ENCODE results near the gene SCTR. TPM values are rescaled to one million over a fixed set of nuclear protein-coding genes. Genes with fewer than 3 reads are reported as not detected.

SCTR gene
- total and polyA plus RNA-seq, 3 donors from 2014 or later = 1.1 to 6.6 (median 2.0) TPM

DNA sequence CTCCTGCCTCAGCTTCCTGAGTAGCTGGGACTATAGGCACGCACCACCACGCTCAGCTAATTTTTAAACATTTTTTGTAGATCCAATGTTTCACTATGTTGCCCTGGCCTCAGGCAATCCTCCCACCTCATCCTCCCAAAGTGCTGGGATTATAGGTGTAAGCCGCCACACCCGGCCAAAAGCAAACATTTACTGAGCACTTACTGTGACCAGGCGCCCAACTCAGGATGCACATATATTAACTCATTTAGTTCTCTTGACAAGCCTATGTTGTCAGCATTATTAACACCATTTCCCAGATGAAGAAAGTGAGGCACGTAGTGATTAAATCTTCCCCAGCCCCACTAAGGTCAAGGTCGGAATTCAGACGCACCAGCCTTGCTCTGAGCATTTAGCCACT lies 51.5 kb downstream of the SCTR start:
- WGBS, 2 donors = 91 to 95% methylated on average over 8 of the region's 8 CpGs
- TF ChIP-seq, protein P1, sequence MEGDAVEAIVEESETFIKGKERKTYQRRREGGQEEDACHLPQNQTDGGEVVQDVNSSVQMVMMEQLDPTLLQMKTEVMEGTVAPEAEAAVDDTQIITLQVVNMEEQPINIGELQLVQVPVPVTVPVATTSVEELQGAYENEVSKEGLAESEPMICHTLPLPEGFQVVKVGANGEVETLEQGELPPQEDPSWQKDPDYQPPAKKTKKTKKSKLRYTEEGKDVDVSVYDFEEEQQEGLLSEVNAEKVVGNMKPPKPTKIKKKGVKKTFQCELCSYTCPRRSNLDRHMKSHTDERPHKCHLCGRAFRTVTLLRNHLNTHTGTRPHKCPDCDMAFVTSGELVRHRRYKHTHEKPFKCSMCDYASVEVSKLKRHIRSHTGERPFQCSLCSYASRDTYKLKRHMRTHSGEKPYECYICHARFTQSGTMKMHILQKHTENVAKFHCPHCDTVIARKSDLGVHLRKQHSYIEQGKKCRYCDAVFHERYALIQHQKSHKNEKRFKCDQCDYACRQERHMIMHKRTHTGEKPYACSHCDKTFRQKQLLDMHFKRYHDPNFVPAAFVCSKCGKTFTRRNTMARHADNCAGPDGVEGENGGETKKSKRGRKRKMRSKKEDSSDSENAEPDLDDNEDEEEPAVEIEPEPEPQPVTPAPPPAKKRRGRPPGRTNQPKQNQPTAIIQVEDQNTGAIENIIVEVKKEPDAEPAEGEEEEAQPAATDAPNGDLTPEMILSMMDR (IDR thresholded peaks at IDR 0.05) = no peak
- no peak for TF ChIP-seq POLR2A (IDR thresholded peaks at IDR 0.05)
- H3K4me1 ChIP-seq = no peaks in the 10 kb centered on the region
- H3K4me3 ChIP-seq = no peak overlapping the region
- no peaks in the 10 kb centered on the region for H3K36me3 ChIP-seq (ENCODE audit: low read depth, missing control alignments)
- intact Hi-C loops (cut with DNase I; ENCODE audit: low total_unique reads) = loop anchor here (5.0 kb wide), 1 partner anchor 65 kb away; no protein-coding TSS in a partner anchor
- H3K27me3 ChIP-seq = no peaks in the 10 kb centered on the region
- no peaks in the 10 kb centered on the region for H3K9me3 ChIP-seq
- H3K27ac ChIP-seq = no peak overlapping the region
- DNase-seq = no peak

DNA sequence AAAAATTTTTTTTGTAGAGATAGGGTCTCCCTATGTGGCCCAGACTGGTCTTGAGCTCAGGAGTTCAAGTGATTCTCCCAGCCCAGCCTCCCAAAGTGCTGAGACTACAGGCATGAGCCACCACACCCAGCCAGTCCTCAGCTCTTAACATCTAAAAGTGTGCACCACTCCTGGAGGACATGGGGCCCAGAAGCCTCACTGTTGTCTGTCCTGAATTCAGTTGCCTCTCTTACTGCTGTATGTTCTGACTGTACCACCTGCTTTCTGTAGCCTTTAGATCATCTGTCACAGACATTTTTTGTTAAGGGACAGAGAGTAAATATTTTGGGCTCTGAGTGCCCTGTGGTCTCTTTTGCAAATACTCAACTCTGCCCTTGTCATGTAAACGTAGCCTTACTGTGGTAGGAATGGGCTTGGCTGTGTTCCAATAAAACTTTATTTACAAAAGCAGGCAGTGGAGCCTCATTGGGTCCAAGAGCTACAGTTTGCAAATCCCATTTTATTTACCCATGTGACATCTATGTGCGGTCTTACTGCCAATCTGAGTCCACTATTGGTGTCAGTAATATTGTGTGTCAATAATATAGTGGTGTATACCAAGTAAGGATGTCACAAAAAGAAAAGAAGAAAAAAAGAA lies 54.5 kb downstream of the SCTR start:
- TF ChIP-seq POLR2A (IDR thresholded peaks at IDR 0.05) = no peak
- TF ChIP-seq, protein P1 (IDR thresholded peaks at IDR 0.05) = no peak
- intact Hi-C loops (cut with DNase I; ENCODE audit: low total_unique reads) = loop anchor here (5.0 kb wide), 1 partner anchor 62 kb away; no protein-coding TSS in a partner anchor
- Histone ChIP-seq H3K4me3 (no peak overlapping the region), H3K36me3 (ENCODE audit: low read depth, missing control alignments) (no peaks in the 10 kb centered on the region), H3K27ac (no peak overlapping the region), H3K27me3 (no peaks in the 10 kb centered on the region), H3K4me1 (peaks cover 5% of the 10 kb centered on the region), H3K9me3 (no peaks in the 10 kb centered on the region)
- 56 to 70% methylated on average over 2 of the region's 2 CpGs for WGBS, 2 donors
- DNase-seq = no peak

DNA sequence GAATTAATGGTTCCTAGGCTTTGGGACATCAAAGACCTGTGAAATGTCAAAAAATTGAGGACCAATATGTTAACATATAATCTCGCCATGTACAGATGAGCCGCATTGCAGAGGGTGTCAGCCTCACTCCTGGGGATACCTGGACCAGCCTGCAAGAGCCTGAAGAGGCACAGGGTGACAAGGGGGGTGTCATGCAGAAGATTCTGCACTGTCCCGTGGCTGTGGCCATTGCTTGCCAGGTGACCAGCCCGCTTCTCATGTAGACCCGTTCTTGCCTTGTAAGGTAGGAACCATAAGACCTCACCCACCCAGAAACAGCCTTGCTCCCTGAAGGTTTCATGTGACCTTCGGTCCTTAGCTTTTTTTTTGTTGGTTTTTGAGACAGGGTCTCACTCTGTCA lies 55.2 kb downstream of the SCTR start:
- WGBS, 2 donors = 88 to 96% methylated on average over 6 of the region's 6 CpGs
- H3K4me3 ChIP-seq = no peak overlapping the region
- no peaks in the 10 kb centered on the region for H3K36me3 ChIP-seq (ENCODE audit: low read depth, missing control alignments)

DNA sequence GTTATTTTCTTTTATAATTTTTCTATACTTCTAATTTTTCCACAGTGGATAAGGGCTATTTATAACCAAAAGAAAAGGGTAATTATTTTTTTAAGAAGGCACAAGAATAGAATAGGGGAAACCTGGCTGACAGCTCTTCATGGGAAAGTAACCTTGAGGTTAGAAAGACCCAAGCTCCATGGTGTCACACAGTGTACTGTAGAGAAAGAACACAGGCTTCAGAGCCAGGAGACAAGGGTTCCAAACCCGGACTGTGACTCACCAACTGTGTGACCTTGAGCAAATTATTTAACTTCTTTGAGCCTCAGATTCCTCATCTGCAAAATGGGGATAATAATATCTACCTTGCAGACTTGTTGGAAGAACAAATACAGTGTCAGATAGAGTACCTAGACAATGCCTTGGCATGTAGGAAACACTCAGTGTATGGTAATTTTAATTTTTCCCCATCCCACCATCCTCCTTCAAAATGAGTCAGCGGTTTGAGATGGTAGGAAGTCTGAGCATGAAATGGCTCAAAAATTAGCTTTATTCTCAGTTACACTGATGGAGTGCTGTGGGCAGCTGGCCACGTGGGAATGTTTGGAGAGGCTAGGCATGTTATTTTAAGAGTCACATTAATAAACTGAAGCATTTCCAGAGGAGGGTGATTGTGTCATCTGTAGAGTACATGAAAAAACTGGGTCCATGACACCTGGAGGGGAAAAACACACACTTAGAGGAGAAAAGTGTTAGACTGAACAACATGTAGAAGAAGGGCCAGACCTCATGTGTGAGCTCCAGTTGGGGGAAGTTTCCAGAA lies 55.9 kb downstream of the SCTR start:
- TF ChIP-seq, protein P1 (IDR thresholded peaks at IDR 0.05) = no peak
- no peak for TF ChIP-seq POLR2A (IDR thresholded peaks at IDR 0.05)
- 56 to 63% methylated on average over 3 of the region's 3 CpGs for WGBS, 2 donors

More for the DNA sequence above, 55.2 kb downstream of the SCTR start:
- no peak for DNase-seq
- Histone ChIP-seq H3K27ac (no peak overlapping the region), H3K27me3 (no peaks in the 10 kb centered on the region), H3K9me3 (no peaks in the 10 kb centered on the region), H3K4me1 (peaks cover 9% of the 10 kb centered on the region)
- intact Hi-C loops (cut with DNase I; ENCODE audit: low total_unique reads) = no loop called here
- TF ChIP-seq POLR2A (IDR thresholded peaks at IDR 0.05) = no peak
- TF ChIP-seq, protein P1 (IDR thresholded peaks at IDR 0.05) = no peak

More for the DNA sequence above, 55.9 kb downstream of the SCTR start:
- Histone ChIP-seq H3K27ac (no peak overlapping the region), H3K36me3 (ENCODE audit: low read depth, missing control alignments) (no peaks in the 10 kb centered on the region), H3K4me3 (no peak overlapping the region), H3K27me3 (no peaks in the 10 kb centered on the region), H3K9me3 (no peaks in the 10 kb centered on the region), H3K4me1 (peaks cover 9% of the 10 kb centered on the region)
- intact Hi-C loops (cut with DNase I; ENCODE audit: low total_unique reads) = no loop called here
- no peak for DNase-seq
